HG03442 (cell line): Measurements from ENCODE around the gene LIMA1.
"Not testable (repeated sequence)": the region's sequence is repeated elsewhere in the genome, so short reads cannot be mapped to it uniquely, and the experiment has no call there.

ENCODE experiments used
- ATAC-seq: cut with Tn5 transposase; IDR thresholded peaks from one replicate; pipeline ENCODE4 v1.9.1; 2021; ENCODE audit warnings: mild to moderate bottlenecking, moderate library complexity; ENCODE audit not compliant: unreplicated experiment

LIMA1 gene

DNA sequence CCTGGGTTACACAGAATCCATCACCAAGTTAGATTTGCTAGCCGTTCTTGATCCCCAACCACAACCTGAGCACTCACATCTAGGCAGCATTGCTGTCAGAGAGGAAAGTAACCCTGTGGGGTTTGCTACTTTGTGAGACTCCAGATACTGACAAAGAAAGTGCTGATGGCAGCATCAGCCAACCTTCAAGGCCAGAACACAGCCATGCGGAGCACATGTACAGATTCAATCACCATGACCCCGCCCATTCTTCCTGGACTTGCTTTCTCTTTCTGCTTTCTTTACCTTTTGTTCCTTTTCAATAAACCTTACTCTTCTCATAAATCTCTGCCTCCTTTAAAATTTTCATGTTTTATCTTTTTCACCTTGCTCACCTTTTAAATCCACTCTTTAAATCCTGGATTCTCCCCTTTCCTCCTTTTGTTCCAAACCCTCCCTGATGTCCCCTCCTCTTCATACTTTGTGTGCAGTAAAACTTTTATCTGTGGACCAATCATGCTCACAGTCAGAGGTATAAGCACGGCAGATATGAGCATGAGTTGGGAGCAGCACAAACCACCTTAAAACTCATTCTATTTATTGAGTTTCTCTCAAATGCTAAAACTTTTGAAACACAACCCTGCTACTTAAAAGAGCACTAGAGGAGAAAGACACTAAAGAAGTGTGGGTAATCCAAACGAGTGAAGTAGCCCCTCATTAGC lies 94.3 kb downstream of the LIMA1 start:
- no peak for ATAC-seq

DNA sequence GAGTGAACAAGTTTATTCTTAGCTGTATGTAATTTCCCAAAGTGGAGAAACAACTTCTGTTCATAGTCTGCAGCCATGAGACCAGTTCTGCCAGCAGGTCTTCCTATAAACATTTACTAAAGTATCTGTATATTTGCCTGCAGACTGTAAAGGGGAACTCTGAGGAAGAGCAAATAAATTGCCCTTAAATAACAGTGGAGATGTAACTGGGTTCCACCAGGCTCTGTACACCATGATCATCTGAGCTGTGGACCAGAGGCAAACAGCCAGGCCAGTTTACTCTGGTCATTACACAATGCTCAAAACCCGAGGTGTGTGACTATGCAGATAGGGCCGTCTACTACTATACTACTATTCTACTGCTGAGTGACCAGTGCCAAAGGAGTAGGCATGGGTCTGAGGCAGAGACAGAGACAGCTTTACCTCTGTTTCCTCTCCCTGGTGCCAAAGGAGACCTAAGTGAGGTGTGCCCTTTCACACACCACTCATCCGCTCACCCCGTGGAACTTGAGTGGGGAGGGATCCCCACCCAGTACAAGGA lies 95.0 kb downstream of the LIMA1 start:
- no peak for ATAC-seq

DNA sequence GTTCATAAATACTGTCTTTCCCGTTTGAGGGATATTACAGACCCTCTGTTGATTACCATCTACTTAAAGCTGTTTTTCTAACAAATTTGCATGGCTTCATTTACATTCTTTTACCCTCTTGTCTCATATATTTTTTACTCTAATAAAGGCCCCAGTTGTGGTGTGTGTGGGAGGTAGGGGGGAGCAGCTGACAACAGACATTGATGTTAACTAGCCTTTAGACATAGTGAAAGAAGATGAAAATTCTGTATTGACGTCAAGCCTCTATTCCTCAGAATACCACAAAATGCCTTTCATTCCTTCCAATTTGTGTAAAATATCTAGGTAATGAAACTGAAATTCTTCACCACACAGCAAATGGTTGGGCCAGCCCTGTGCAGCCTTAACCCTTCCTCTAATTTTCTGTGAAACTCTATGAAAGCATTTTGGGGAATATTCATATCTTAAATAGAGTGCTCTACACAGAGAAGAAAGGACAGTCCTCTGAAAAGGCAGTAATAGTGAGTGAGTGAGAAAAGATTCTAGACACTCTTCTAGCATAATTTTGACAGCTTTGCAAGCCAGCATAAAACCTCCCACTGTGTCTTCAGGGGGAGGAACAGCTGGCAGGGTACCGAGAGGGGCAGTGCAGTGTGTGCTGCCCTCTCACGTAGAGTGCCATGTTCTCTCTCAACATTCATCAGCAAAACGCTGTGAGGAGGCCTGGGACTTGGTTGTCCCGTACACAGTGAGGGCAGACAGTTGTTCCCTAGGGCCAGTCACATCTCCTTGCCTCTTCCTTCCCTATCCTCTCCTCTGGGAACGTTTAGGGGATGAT lies 96.0 kb downstream of the LIMA1 start:
- peak; percentile 53 for ATAC-seq

DNA sequence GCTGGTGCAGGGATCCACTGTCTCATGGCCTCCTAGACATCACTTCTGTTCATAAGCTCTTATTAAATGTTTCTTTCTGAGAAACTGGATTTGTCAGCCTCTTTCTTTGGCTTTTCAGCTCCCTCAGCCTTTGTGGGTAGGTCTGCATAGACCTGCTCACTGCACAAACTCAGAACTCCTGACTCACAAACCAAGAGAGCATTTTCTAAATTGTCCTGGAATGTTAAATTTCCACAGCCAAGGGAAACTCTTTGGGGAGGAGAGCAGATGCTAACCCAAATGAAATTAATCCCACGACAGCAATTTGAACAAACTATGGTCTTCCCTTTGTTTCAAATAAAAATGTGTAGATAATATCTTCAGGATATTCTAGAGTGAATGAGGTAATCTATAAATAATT lies 96.6 kb downstream of the LIMA1 start:
- ATAC-seq: no peak

DNA sequence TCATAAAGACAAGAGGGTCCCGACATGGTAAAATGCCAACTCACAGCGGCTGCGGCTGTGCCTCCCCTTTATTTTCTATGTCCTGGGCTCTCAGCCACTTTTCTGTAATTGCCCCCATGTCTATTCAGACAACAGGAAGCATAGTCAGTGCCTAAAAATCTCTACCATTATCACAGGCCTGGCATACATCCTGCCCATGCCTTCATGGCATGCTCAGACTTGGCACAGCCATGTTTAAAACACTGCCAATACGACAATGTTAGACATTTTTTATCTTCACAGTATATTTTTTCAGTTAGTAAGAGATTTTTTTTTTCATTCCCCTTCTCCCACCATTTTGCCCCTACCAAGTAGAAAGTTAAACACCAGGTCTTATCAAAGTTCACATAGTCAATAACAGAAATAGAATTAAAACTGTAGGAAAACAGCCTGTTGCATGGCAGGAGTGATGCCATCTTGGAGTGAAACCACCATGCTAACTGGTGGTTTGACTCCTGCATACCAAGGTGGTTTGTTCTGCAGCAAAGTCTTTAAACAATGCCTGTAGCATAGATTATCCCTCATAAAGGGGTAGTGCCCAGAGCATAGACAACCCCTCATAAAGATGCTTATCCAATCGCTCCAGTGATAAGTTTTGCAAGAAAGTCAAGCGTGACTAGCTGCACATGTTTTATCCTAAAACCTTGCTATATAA lies 97.2 kb downstream of the LIMA1 start:
- ATAC-seq: no peak

DNA sequence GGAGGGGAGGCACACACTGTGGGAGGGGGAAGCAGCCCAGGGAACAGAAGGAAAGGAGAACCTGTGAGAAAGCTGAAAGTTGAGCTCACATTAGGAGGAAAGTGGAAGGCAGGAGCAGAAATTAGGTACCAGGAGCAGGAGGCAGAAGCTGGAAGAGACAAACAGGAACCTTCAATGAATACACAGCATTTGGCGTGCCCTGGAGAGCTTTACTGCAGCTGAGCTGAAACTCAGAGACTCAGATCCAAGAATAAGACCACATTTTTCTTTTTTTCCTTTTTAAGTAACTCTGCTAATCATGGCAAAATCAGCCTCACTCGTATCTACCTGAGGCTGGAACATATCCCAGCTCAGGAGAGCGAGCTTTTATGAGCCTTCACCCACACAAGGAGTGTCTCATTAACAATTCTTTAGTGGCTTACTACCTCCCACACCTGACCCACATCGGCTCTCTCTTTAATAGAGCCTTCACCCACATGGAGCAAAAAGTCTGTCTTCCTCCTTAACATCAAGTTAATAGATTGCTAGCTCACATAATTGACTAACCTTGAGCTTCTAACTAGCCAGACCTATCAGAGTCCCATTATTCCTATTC lies 97.9 kb downstream of the LIMA1 start:
- ATAC-seq: no peak

DNA sequence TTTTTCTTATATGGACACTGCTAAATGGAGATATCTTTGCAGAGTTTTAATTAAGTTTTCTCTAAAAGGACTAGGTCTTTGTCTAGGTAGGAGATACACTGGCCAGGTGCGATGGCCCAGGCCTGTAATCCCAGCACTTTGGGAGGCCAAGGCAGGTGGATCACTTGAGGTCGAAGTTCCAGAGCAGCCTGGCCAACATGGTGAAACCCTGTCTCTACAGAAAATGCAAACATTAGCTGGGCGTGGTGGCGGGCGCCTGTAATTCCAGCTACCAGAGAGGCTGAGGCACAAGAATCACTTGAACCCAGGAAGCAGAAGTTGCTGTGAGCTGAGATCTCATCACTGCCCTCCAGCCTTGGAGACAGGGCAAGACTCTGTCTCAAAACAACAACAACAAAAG lies 99.1 kb downstream of the LIMA1 start:
- ATAC-seq: no peak

DNA sequence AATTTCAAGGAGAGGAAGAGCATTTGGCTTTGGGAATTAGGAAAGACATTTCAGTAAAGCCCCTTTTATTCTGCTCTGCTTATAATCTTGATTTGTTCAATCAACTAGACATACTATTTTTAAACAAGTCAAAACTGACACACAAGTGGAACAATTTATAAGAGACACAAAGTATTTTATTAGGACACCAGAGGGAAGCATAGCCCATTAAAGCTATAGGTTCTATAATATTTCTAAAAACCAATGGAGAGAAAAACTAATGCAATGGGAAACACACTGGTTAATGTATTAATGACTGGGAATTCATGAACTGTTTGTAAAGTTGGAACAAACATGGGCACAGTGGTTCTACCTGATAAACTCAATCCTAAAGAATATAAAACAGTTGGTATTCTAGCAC lies 100.9 kb downstream of the LIMA1 start:
- ATAC-seq: no peak

DNA sequence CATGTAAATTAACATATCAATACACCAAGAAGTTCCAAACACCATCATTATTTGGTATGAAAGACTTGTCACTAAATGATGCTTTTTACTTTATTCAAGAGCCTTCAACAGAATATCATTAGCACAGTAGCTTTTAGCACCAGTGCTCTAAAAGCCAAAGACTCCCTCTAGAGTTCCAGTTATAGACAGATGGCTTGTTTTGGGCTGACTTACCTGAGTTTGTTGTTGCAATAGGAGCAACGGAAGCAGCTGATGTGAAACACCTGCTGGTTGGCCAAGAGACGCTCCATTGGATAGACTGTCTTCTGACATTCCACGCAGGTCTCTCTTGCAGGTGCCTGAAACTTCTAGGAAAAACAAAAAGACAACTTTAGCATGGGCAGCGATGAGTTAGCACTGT lies 101.6 kb downstream of the LIMA1 start:
- ATAC-seq: no peak

DNA sequence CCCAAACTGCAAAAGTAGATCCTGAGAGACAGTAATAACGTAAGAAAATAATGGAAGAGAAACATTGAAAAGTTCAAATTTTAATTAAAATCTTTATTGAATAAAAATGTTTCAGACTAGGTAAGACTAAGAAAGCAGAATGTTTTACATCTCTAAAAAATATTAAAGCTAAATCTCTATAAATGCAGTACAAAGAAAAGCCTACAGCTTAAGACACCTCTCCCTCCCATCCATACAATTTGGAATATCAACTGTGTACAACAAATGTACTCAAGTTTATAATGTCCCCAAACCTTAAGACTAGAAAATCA lies 107.6 kb downstream of the LIMA1 start:
- no peak for ATAC-seq

DNA sequence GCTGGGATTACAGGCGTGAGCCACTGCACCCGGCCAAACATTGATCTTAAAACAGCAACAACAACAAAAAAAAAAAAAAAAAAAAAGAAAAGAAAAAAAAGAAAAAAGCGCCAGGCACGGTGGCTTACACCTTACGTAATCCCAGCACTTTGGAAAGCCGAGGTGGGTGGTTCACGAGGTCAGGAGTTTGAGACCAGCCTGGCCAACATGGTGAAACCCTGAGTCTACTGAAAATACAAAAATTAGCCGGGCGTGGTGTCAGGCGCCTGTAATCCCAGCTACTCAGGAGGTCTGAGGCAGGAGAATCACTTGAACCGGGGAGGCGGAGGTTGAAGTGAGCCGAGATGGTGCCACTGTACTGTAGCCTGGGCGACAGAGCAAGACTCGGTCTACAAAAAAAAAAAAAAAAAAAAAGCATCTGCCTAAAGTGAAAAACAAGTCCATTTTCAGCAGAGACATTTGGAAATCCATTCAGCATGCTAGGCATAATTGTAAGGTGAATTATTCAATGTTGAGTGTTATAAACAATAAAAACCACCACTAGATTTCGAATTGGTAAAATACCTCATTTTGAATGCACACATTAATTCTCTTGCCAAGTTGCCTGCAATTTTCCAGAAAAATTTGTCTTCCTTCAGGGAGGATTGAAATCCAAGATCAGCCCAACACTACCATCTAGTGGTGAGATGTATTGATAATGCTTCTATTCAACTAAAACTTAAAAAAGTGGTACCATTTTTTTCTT lies 108.2 kb downstream of the LIMA1 start:
- no peak for ATAC-seq

DNA sequence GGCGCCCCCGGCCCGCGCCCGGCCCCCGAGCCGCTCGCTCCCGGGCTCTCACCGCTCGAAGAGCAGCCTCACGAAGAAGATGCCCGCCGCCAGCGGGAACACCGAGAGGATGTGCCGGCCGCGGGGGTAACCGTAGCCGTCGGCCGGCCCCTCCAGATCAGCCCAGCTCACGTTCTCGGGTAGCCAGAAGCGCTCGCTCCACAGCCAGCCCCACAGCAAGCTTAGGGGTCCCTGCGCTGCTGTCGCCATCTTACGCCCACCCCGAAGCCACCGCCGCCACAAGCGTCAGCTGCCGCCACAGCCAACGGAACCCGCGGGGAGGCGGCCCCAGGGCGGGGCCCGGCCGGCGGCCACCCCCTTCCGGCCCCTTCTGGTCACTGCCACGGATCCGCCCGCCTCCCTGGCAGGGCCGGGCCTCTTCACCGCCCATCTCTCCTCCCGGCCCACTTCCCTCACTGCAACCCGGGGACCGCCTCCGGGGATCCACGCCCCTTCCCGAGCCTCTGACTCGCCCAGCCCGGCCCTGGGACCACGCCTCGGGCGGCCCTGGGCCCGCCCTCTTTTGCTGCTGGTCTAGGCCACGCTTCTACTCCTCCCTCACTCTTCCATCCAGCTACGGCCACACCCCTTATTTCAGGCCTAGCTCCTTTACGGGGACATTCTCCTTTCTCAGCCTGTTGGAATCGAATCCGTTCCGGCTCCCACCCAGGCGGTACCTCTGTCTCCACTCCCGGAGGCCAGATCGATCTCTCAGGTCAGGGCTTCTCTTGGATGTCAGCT lies 116.1 kb downstream of the LIMA1 start, which contains the start of gene CERS5:
Gene CERS5, minus strand, starts transcription at position 321 of the 780 bp plus-strand sequence. Its CDS starts 72 bp downstream, at position 249.
- ATAC-seq: peak; percentile 94

DNA sequence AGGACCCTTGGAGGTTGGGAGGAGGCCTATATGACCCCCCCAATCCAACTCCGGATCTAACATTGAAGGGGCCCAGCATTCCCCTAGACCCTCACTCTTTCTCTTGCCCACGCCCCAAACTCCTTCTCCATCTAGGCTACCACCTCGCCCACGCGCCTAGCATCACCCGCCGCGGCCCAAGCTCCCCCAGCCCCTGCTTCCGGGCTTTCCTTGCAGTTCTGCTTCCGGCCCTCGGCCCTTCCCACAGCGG lies 116.6 kb downstream of the LIMA1 start:
- ATAC-seq: peak; percentile 33

DNA sequence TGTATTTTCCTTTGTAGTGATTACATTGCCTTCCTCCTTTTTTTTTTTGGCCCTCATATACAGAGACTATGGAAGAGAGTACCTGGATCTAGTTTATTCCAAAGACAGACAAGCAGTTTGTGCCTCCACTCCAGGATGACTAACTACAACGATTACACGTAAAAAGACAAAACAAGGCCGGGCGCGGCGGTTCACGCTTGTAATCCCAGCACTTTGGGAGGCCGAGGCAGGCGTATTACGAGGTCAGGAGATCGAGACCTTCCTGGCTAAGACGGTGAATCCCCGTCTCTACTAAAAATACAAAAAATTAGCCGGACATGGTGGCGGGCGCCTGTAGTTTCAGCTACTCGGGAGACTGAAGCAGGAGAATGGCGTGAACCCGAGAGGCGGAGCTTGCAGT lies 118.4 kb downstream of the LIMA1 start:
- no peak for ATAC-seq

DNA sequence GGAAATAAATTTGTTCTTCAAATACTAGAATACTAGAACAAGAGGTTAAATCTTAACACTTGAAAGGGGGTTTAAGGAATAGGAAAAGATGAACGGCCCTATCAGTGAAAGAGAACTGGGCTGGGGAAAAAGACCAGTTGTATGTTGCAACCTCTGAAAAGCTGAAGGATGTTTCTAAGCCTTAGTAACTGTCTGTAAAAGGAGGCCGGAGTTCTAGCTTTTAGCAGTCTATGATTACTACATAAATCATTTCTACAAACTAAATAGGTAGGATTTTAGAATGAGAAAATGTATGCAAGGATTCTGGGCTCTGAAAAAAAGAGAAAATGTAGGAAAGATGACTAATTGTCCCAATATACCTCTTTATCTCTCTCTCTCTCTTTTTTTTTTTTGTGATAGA lies 121.1 kb downstream of the LIMA1 start:
- ATAC-seq: no peak

DNA sequence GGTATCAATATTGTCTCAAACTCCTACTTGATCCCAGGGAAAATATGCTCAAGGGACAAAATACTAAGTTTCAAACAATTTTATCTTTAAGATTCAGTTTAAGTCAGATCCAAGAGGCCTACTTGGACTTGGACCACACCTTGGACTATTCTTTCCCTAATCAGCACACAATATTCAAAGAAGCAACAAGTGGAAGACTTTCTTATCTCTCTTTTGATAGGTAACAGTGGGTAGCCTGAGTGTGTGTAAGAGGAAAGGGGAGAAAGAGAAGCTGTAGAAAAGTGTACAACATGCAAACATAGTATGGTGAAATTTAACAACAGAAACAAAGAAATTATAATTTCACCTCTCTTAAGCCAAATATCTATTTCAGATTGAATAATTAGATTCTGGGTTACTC lies 122.7 kb downstream of the LIMA1 start:
- ATAC-seq: no peak

DNA sequence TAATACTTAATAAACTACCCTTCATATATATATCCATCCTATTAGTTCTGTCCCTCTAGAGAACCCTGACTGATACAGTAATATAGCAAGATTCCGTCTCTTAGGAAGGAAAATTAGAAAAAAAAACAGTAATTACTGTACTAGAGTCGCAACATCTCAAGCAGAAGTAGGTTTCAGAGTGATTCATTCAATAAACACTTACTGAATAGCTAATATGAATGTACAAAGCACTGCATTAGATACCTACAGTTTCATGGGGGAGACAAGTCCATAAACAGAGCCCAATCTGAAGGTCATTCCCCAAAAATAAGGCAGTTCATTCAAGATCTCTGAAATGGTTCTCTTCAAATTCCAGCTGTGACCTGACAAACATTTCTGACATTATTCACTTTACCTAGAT lies 126.1 kb downstream of the LIMA1 start:
- ATAC-seq: no peak

DNA sequence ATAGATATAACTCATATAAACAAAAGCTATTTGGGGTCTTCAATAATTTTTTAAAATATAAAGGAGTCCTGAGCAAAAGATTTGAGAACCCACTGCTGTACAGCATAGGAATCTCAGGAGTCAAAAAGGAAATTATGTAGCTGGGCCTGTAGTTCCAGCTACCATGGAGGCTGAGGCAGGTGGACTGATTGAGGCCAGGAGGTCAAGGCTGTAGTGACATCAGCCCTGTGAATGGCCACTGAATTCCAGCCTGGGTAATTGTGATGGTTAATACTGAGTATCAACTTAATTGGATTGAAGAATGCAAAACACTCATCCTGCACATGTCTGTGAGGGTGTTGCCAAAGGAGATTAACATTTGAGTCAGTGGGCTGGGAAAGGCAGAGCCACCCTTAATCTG lies 126.7 kb downstream of the LIMA1 start:
- no peak for ATAC-seq

DNA sequence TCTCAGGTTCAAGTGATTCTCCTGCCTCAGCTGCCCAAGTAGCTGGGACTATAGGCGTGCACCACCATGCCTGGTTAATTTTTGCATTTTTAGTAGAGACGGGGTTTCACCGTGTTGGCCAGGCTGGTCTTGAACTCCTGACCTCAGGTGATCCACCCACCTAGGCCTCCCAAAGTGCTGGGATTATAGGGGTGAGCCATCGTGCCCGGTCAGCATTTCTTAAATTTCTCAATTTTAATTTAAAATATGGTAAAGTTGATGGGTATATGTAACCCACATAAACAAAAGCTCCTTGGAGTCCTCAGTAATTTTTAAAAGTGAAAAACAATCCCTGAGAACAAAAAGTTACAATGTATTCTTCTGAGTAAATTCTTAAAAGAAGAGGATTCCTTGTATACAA lies 128.4 kb downstream of the LIMA1 start:
- ATAC-seq: not testable (repeated sequence)

DNA sequence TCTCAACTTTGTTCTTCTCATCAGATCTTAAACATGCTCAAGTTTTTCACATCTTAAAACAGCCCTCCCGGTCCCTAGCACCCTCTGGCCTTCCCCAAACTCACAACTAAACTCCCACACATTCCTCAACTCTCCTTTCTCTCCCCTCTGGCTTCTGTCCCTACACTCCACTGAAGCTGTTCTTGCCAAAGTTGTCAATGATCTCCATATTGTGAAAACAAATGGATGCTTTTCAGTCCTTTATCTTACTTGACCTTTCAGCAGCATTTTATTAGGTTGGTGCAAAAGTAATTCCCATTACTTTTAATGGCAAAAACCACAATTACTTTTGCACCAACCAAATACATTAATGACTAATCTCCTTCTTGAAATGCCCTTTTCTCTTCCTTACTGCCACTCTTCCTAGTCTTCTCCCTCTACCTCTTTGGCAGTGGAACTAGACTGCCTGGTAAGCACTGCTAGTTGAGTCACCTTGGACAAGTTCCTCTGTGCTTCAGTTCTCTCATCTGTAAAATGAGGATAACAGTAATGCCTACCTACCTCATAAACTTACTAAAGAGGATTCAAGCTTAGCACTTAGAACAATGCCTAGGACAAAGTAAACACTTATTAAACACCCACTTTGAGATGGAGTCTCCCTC lies 132.2 kb downstream of the LIMA1 start:
- ATAC-seq: no peak
